H1 (cell line): ENCODE measurements around the gene GRIK4. TPM values are rescaled to one million over a fixed set of nuclear protein-coding genes. Genes with fewer than 3 reads are reported as not detected.

Experiments used
- CTCF ChIA-PET: fragments of 300-600 bp; sonication (Branson Sonifier 250); formaldehyde crosslinking; loops from one replicate; lab custom pipeline; 2021; ENCODE audit not compliant: partially characterized antibody; lab: Charles Lee
- POLR2A ChIA-PET: fragments of 300-600 bp; sonication (Branson Sonifier 250); formaldehyde crosslinking; loops from one replicate; lab custom pipeline; 2021; ENCODE audit warnings: inconsistent platforms; ENCODE audit not compliant: partially characterized antibody; lab: Charles Lee
- DNase-seq, 2 experiments: peaks; one replicate each; pipeline versions ENCODE4 v3.0.0 to v3.0.0-alpha.2; 2010 to 2022; ENCODE audit warnings: low spot score in 2 of 2, low read depth in 1 of 2, mixed read lengths in 1 of 2
- FAIRE-seq: peaks from 2 replicates; lab custom pipeline; 2011; peaks lifted over from hg19 to GRCh38; lab: Jason Lieb, UNC
- H2AFZ ChIP-seq: 2 replicates; pipeline ENCODE4 v1.8.1; 2012; ENCODE audit warnings: low read length, inconsistent platforms
- H2AK5ac ChIP-seq: 2 replicates; pipeline ENCODE4 v1.6.1; 2013; ENCODE audit warnings: low read depth, low read length
- H2BK120ac ChIP-seq: replicated peaks from 2 replicates; pipeline ENCODE3; 2013; ENCODE audit warnings: low read depth, low read length, inconsistent platforms
- H2BK12ac ChIP-seq: 2 replicates; pipeline ENCODE4 v1.6.1; 2013; ENCODE audit warnings: low read depth, low read length
- H2BK15ac ChIP-seq: 2 replicates; pipeline ENCODE4 v1.6.1; 2013; ENCODE audit warnings: low read length
- H2BK20ac ChIP-seq: 2 replicates; pipeline ENCODE4 v1.6.1; 2013; ENCODE audit warnings: low read length
- H2BK5ac ChIP-seq: 2 replicates; pipeline ENCODE4 v1.6.1; 2013; ENCODE audit warnings: low read depth, low read length
- H3K14ac ChIP-seq: 2 replicates; pipeline ENCODE4 v1.6.1; 2013; ENCODE audit warnings: inconsistent platforms; ENCODE audit not compliant: insufficient read length
- H3K18ac ChIP-seq: 2 replicates; pipeline ENCODE4 v1.6.1; 2013; ENCODE audit warnings: low read length; ENCODE audit errors: extremely low read depth
- H3K23ac ChIP-seq: 2 replicates; pipeline ENCODE4 v1.6.1; 2013; ENCODE audit warnings: inconsistent platforms; ENCODE audit not compliant: insufficient read length
- H3K23me2 ChIP-seq: 2 replicates; pipeline ENCODE4 v1.6.1; 2013; ENCODE audit warnings: low read depth, low read length
- H3K27ac ChIP-seq: 2 replicates; pipeline ENCODE4 v1.6.1; 2011; ENCODE audit warnings: low read depth, low read length, inconsistent platforms
- H3K27me3 ChIP-seq, 4 experiments: replicated peaks in 1 of 4; 1 replicate in 1 of 4; 2 replicates in 3 of 4; pipeline versions ENCODE4 v1.6.1 to v1.8.1; 2011 to 2013; ENCODE audit warnings: low read length in 3 of 4, mild to moderate bottlenecking in 3 of 4, inconsistent platforms in 2 of 4, mixed read lengths in 2 of 4, moderate library complexity in 1 of 4; ENCODE audit not compliant: control insufficient read depth in 3 of 4, insufficient read depth in 3 of 4; ENCODE audit errors: extremely low read depth in 1 of 4
- H3K36me3 ChIP-seq, 4 experiments: 2 replicates each; pipeline versions ENCODE4 v1.6.1 to v1.8.1; 2011 to 2013; ENCODE audit warnings: mild to moderate bottlenecking in 4 of 4, low read length in 3 of 4, moderate library complexity in 2 of 4, control low read depth in 1 of 4, inconsistent platforms in 1 of 4; ENCODE audit not compliant: insufficient read depth in 4 of 4, control insufficient read depth in 2 of 4
- H3K4ac ChIP-seq: replicated peaks from 2 replicates; pipeline ENCODE3; 2013; ENCODE audit warnings: low read length, low read depth, mixed read lengths, inconsistent platforms; ENCODE audit not compliant: insufficient read length
- H3K4me1 ChIP-seq, 4 experiments: replicated peaks in 1 of 4; 1 replicate in 1 of 4; 2 replicates in 3 of 4; pipeline versions ENCODE4 v1.6.1 to v1.8.1; 2011 to 2013; ENCODE audit warnings: low read length in 3 of 4, inconsistent platforms in 2 of 4, mixed read lengths in 1 of 4; ENCODE audit not compliant: insufficient read depth in 4 of 4, control insufficient read depth in 3 of 4
- H3K4me2 ChIP-seq, 2 experiments: 2 replicates each; pipeline versions ENCODE4 v1.6.1 to v1.8.1; 2011 to 2013; ENCODE audit warnings: low read depth in 2 of 2, low read length in 2 of 2, control low read depth in 1 of 2, inconsistent platforms in 1 of 2, mild to moderate bottlenecking in 1 of 2; ENCODE audit not compliant: insufficient read depth in 1 of 2
- H3K4me3 ChIP-seq, 4 experiments: fragments of 200-600, 300-600 bp in 1 of 4; sonication (generic), shearing (Covaris generic), sonication (Bioruptor Twin) in 1 of 4; 2 replicates each; pipeline versions ENCODE4 v1.5.1 to v1.8.1; 2011 to 2016; ENCODE audit warnings: low read length in 4 of 4, low read depth in 3 of 4, control low read depth in 2 of 4, inconsistent platforms in 2 of 4, mild to moderate bottlenecking in 2 of 4, mixed read lengths in 1 of 4, moderate library complexity in 1 of 4; ENCODE audit not compliant: insufficient read depth in 2 of 4; ENCODE audit errors: extremely low read depth in 1 of 4
- H3K56ac ChIP-seq: replicated peaks from 2 replicates; pipeline ENCODE3; 2013; ENCODE audit warnings: low read depth, mild to moderate bottlenecking, mixed read lengths, low read length, inconsistent platforms; ENCODE audit not compliant: insufficient read length
- H3K79me1 ChIP-seq: 2 replicates; pipeline ENCODE4 v1.6.1; 2013; ENCODE audit warnings: low read depth, low read length, control low read depth
- H3K79me2 ChIP-seq, 2 experiments: 2 replicates each; pipeline versions ENCODE4 v1.6.1 to v1.8.1; 2012 to 2013; ENCODE audit warnings: low read length in 2 of 2, mild to moderate bottlenecking in 2 of 2, inconsistent platforms in 1 of 2; ENCODE audit not compliant: insufficient read depth in 2 of 2, control insufficient read depth in 1 of 2
- H3K9ac ChIP-seq, 4 experiments: replicated peaks in 1 of 4; 1 replicate in 1 of 4; 2 replicates in 3 of 4; pipeline versions ENCODE4 v1.6.1 to v1.8.1; 2011 to 2013; ENCODE audit warnings: low read depth in 3 of 4, low read length in 3 of 4, control low read depth in 2 of 4, mild to moderate bottlenecking in 2 of 4, moderate library complexity in 2 of 4, inconsistent platforms in 1 of 4; ENCODE audit errors: extremely low read depth in 1 of 4
- H3K9me3 ChIP-seq, 2 experiments: 2 replicates each; pipeline versions ENCODE4 v1.6.1 to v1.8.1; 2012 to 2013; ENCODE audit warnings: mild to moderate bottlenecking in 2 of 2, moderate library complexity in 2 of 2, control low read depth in 1 of 2, inconsistent platforms in 1 of 2, low read depth in 1 of 2, low read length in 1 of 2, mixed read lengths in 1 of 2; ENCODE audit not compliant: insufficient read depth in 2 of 2
- H4K20me1 ChIP-seq, 2 experiments: replicated peaks in 1 of 2; 2 replicates each; pipeline versions ENCODE3 to v1.8.1; 2011 to 2013; ENCODE audit warnings: inconsistent platforms in 2 of 2, low read length in 2 of 2, mild to moderate bottlenecking in 1 of 2; ENCODE audit not compliant: insufficient read depth in 2 of 2, control insufficient read depth in 1 of 2
- H4K5ac ChIP-seq: 2 replicates; pipeline ENCODE4 v1.6.1; 2013; ENCODE audit warnings: low read length, low read depth, mixed read lengths, inconsistent platforms; ENCODE audit not compliant: insufficient read length
- H4K8ac ChIP-seq: 2 replicates; pipeline ENCODE4 v1.8.0; 2013; ENCODE audit warnings: mild to moderate bottlenecking, moderate library complexity, low read length, inconsistent platforms; ENCODE audit not compliant: insufficient read depth; ENCODE audit errors: extremely low read depth
- H4K91ac ChIP-seq: replicated peaks from 2 replicates; pipeline ENCODE3; 2013; ENCODE audit warnings: low read length, mixed read lengths, inconsistent platforms; ENCODE audit not compliant: insufficient read length
- CEBPB ChIP-seq: IDR thresholded peaks from 2 replicates; pipeline ENCODE4 v1.6.1; 2012; ENCODE audit warnings: low read depth, low read length
- CREB1 ChIP-seq: IDR thresholded peaks from 2 replicates; pipeline ENCODE4 v1.6.1; 2012; ENCODE audit warnings: inconsistent platforms
- HDAC6 ChIP-seq: IDR thresholded peaks from one replicate; pipeline ENCODE4 v1.7.1; 2012; ENCODE audit warnings: low read depth, mild to moderate bottlenecking, inconsistent platforms, low read length, moderate library complexity
- JUN ChIP-seq: IDR thresholded peaks from 2 replicates; pipeline ENCODE4 v1.6.1; 2011; ENCODE audit warnings: low read depth, mild to moderate bottlenecking, improper control_type of control experiment, low read length
- MAFK ChIP-seq: IDR thresholded peaks from 2 replicates; pipeline ENCODE4 v1.6.1; 2012; ENCODE audit warnings: low read depth, mild to moderate bottlenecking, improper control_type of control experiment, low read length
- NANOG ChIP-seq: IDR thresholded peaks from 2 replicates; pipeline ENCODE4 v1.6.1; 2011; ENCODE audit warnings: low read length, low read depth, mild to moderate bottlenecking, inconsistent platforms; ENCODE audit not compliant: insufficient read depth, poor library complexity, severe bottlenecking
- PHF8 ChIP-seq: fragments of 200-600 bp; sonication (generic); conservative IDR thresholded peaks from 2 replicates; pipeline ENCODE4 v1.7.1; 2012; ENCODE audit warnings: low read depth, mild to moderate bottlenecking, inconsistent platforms, low read length, moderate library complexity
- SAP30 ChIP-seq: fragments of 300-600 bp; sonication (generic); IDR thresholded peaks from 2 replicates; pipeline ENCODE4 v1.7.1; 2012; ENCODE audit warnings: low read length, moderate library complexity, mild to moderate bottlenecking, inconsistent platforms; ENCODE audit not compliant: insufficient read depth, insufficient replicate concordance
- SP2 ChIP-seq: IDR thresholded peaks from 2 replicates; pipeline ENCODE4 v1.6.1; 2012; ENCODE audit warnings: mild to moderate bottlenecking, low read length, inconsistent platforms
- TAF1 ChIP-seq: IDR thresholded peaks from 2 replicates; pipeline ENCODE4 v1.6.1; 2011; ENCODE audit warnings: mild to moderate bottlenecking, low read depth, low read length
- WGBS, 2 experiments: shearing (Covaris generic) in 1 of 2; methylation state at CpG; one replicate each; pipeline versions ENCODE4 v1.1.6 to v1.1.7; 2013 to 2015; ENCODE audit warnings: low lambda C conversion rate in 2 of 2, mixed read lengths in 2 of 2, inconsistent platforms in 1 of 2, low coverage in 1 of 2, missing lambda C conversion rate in 1 of 2; ENCODE audit not compliant: insufficient replicate concordance in 2 of 2, insufficient coverage in 1 of 2, insufficient read length in 1 of 2; ENCODE audit errors: extremely low coverage in 1 of 2, missing lambda C conversion rate in 1 of 2; 5-methylcytosine and 5-hydroxymethylcytosine counted together
- polyA plus RNA-seq, 7 experiments: library from polyadenylated mRNA; depleted of rRNA in 3 of 7; stranded (reverse) in 5 of 7; unstranded in 2 of 7; fragments of >200 nt in 5 of 7; fragments of 200-250 nt in 2 of 7; gene quantifications; 1 replicate in 5 of 7; 2 replicates in 1 of 7; 4 replicates in 1 of 7; pipeline versions ENCODE4 v1.2.1 to v1.2.3, GENCODE V29; 2011 to 2013; ENCODE audit warnings: missing spikeins in 2 of 7, mixed read lengths in 2 of 7
- total RNA-seq: library from RNA; stranded (reverse); fragmentation: NEBNext Ultra II Directional; extraction: Animal tissue kit (Norgen Biotek cat#: 25700); gene quantifications from 2 replicates; pipeline ENCODE4 v1.2.1, GENCODE V29; 2021

The GRIK4 gene
- total and polyA plus RNA-seq, 2 of the 8 experiments (the other 6 are each of a cell fraction or from before 2014, with no cell fraction given), result 1.2 to 2.9 TPM

GRCh38 chr11:120471994-120472393 lies 39.6 kb upstream of the GRIK4 start:
- no peaks in the 10 kb centered on the region for H3K4me1 ChIP-seq
- no peaks in the 10 kb centered on the region for H3K23me2 ChIP-seq
- no peak overlapping the region for H4K5ac ChIP-seq
- peaks cover 0 to 22% (median 4%) of the 10 kb centered on the region in 4 experiments; a peak in 6 of 8 replicates for H3K36me3 ChIP-seq
- no peak overlapping the region for H3K4me2 ChIP-seq
- CTCF ChIA-PET, result interaction anchor here (0.6 to 0.7 kb wide), 2 partner anchors 37 to 314 kb away, joined by 3 read pairs; no protein-coding TSS in a partner anchor
- no peaks in the 10 kb centered on the region for H3K27me3 ChIP-seq
- no peaks in the 10 kb centered on the region for H4K20me1 ChIP-seq
- no peak overlapping the region for H3K4ac ChIP-seq
- no peak overlapping the region for H2BK12ac ChIP-seq
- H4K91ac ChIP-seq, result no peak overlapping the region
- no peaks in the 10 kb centered on the region for H3K79me2 ChIP-seq
- H3K27ac ChIP-seq, result no peak overlapping the region
- H3K23ac ChIP-seq, result no peak overlapping the region
- no peak overlapping the region for H2BK120ac ChIP-seq
- H3K14ac ChIP-seq, result no peak overlapping the region
- H3K9me3 ChIP-seq, result no peaks in the 10 kb centered on the region
- no peak overlapping the region for H2BK15ac ChIP-seq
- DNase-seq (no peak), FAIRE-seq (no peak)
- no peak overlapping the region for H3K4me3 ChIP-seq
- POLR2A ChIA-PET, result interaction anchor here (0.6 to 0.7 kb wide), 2 partner anchors 11 to 434 kb away, joined by 3 to 6 read pairs; no protein-coding TSS in a partner anchor
- H3K79me1 ChIP-seq, result no peaks in the 10 kb centered on the region
- no peak overlapping the region for H3K9ac ChIP-seq
- H3K18ac ChIP-seq, result no peak overlapping the region
- no peak overlapping the region for H4K8ac ChIP-seq
- H2AFZ ChIP-seq, result no peak overlapping the region
- no peak overlapping the region for H2BK20ac ChIP-seq
- 94% methylated on average over 3 of the region's 3 CpGs; no CpG with 5 or more reads in 1 of the 2 experiments for WGBS, 2 experiments
- no peak for TF ChIP-seq PHF8
- TF ChIP-seq MAFK, result no peak
- TF ChIP-seq CEBPB, result no peak
- TF ChIP-seq CREB1, result no peak
- no peak for TF ChIP-seq SAP30
- TF ChIP-seq HDAC6, result no peak
- no peak for TF ChIP-seq JUN
- TF ChIP-seq TAF1, result no peak
- no peak for TF ChIP-seq SP2
- no peak for TF ChIP-seq NANOG
- H2BK5ac ChIP-seq, result no peak overlapping the region
- H2AK5ac ChIP-seq, result no peak overlapping the region
- no peak overlapping the region for H3K56ac ChIP-seq
